DND-41 (cell line): ENCODE data around the gene SPRED1.

Source experiments
- CTCF ChIP-seq: IDR thresholded peaks from 2 replicates; pipeline ENCODE4 v1.5.1; 2012; ENCODE audit warnings: borderline replicate concordance, low read length, moderate library complexity, mild to moderate bottlenecking; ENCODE audit not compliant: poor library complexity, severe bottlenecking; ENCODE audit errors: extremely low read depth
- EZH2 ChIP-seq: IDR thresholded peaks from 3 replicates; pipeline ENCODE4 v1.6.1; 2012; ENCODE audit warnings: borderline replicate concordance, low read depth, mild to moderate bottlenecking, moderate library complexity, low read length, inconsistent platforms; ENCODE audit not compliant: severe bottlenecking

- TF ChIP-seq CTCF = no peak
- TF ChIP-seq EZH2 = no peak
Observed at GRCh38 chr15:38294126-38294525, 41.5 kb downstream of the SPRED1 start.
